ENCODE results near the gene BHLHE40. TPM values are rescaled to one million over a fixed set of nuclear protein-coding genes. Genes with fewer than 3 reads are reported as not detected.
A peak's percentile ranks its signal among the peaks of the same experiment; 100 is the strongest.

Gene BHLHE40
- total and polyA plus RNA-seq, 2 of the 4 experiments (the other 2 are of a cell fraction), result 22.8 to 31.8 TPM

GRCh38 chr3:5022966-5023776 lies 43.9 kb downstream of the BHLHE40 start (continued):
- TF ChIP-seq ELK1 (IDR thresholded peaks at IDR 0.05; ENCODE audit: borderline replicate concordance, low read depth, low read length), result no peak
- TF ChIP-seq NFE2L2 (IDR thresholded peaks at IDR 0.05; ENCODE audit: low read depth, low read length), result peak; percentile 46; the same call in 1 of the 2 replicates
- TF ChIP-seq CEBPB (IDR thresholded peaks at IDR 0.05; ENCODE audit: low read depth, low read length), result no peak
- TF ChIP-seq RAD21 (IDR thresholded peaks at IDR 0.05; ENCODE audit: low read length), result no peak

Data from IMR-90 (cell line).